A549 (cell line): ENCODE data around the gene VRK2. TPM values are rescaled to one million over a fixed set of nuclear protein-coding genes. Genes with fewer than 3 reads are reported as not detected.

Source experiments
- ATAC-seq, 2 experiments: fragments of 200-7000 bp in 1 of 2; fragments of >200 bp in 1 of 2; cut with Nextera tagmentation in 1 of 2; cut with Tn5 transposase in 1 of 2; 3 replicates each; pipeline versions ENCODE4 v1.8.0 to v1.9.1; 2018 to 2020; ENCODE audit warnings: mild to moderate bottlenecking in 1 of 2, moderate library complexity in 1 of 2
- CTCF ChIA-PET: fragments of 300-600 bp; sonication (Branson Sonifier 250); formaldehyde crosslinking; extraction: SDS; loops from one replicate; lab custom pipeline; 2021; ENCODE audit warnings: antibody characterized with exemption, inconsistent platforms; lab: Yijun Ruan, JAX
- POLR2A ChIA-PET: fragments of 350-600 bp; formaldehyde crosslinking; extraction: SDS; loops from one replicate; lab custom pipeline; 2021; ENCODE audit warnings: antibody characterized with exemption, inconsistent platforms; lab: Yijun Ruan, JAX
- DNase-seq, 2 experiments: peaks; one replicate each; pipeline versions ENCODE4 v3.0.0 to v3.0.0-alpha.2; 2011 to 2016; ENCODE audit warnings: low read depth in 1 of 2, low spot score in 1 of 2
- FAIRE-seq: peaks from 2 replicates; lab custom pipeline; 2011; peaks lifted over from hg19 to GRCh38; lab: Jason Lieb, UNC
- H3K27ac ChIP-seq, 2 experiments: fragments of >200 bp; sonication (Bioruptor Twin); formaldehyde crosslinking; 3 replicates each; pipeline ENCODE4 v1.5.1; 2016 to 2017
- H3K4me1 ChIP-seq: fragments of >200 bp; sonication (Bioruptor Twin); formaldehyde crosslinking; 3 replicates; pipeline ENCODE4 v1.6.1; 2016
- H3K4me2 ChIP-seq: fragments of >200 bp; sonication (Bioruptor Twin); formaldehyde crosslinking; 3 replicates; pipeline ENCODE4 v1.6.1; 2016
- H3K4me3 ChIP-seq: fragments of >200 bp; sonication (Bioruptor Twin); formaldehyde crosslinking; 3 replicates; pipeline ENCODE4 v1.5.1; 2016
- H3K9me3 ChIP-seq: fragments of >200 bp; sonication (Bioruptor Twin); formaldehyde crosslinking; 3 replicates; pipeline ENCODE4 v1.6.1; 2016
- BHLHE40 ChIP-seq: IDR thresholded peaks from 2 replicates; pipeline ENCODE4 v1.6.1; 2012; ENCODE audit warnings: low read depth, low read length, inconsistent platforms
- CBX8 ChIP-seq: fragments of 200-600 bp; sonication (generic); IDR thresholded peaks from 2 replicates; pipeline ENCODE4 v1.6.1; 2016
- CHD2 ChIP-seq: fragments of 150-350 bp; IDR thresholded peaks from 2 replicates; pipeline ENCODE4 v1.6.1; 2014; ENCODE audit warnings: low read length; ENCODE audit not compliant: partially characterized antibody
- EHF ChIP-seq: fragments of 250-450 bp; sonication (Bioruptor Pico); IDR thresholded peaks from 2 replicates; pipeline ENCODE4 v1.5.0; 2020; ENCODE audit warnings: mild to moderate bottlenecking
- EHMT2 ChIP-seq: fragments of 200-600 bp; sonication (generic); IDR thresholded peaks from 2 replicates; pipeline ENCODE4 v1.6.1; 2016; ENCODE audit warnings: antibody characterized with exemption, low read depth, mild to moderate bottlenecking, moderate library complexity
- ESRRA ChIP-seq: fragments of 150-350 bp; IDR thresholded peaks from 2 replicates; pipeline ENCODE4 v1.6.1; 2014; ENCODE audit warnings: mild to moderate bottlenecking, low read length, borderline replicate concordance
- GATA3 ChIP-seq: IDR thresholded peaks from 2 replicates; pipeline ENCODE4 v1.6.1; 2012; ENCODE audit warnings: borderline replicate concordance
- HDAC2 ChIP-seq: fragments of 200-600 bp; sonication (generic); IDR thresholded peaks from 2 replicates; pipeline ENCODE4 v1.6.1; 2016
- HEYL ChIP-seq: fragments of 250-450 bp; sonication (Bioruptor Pico); IDR thresholded peaks from 2 replicates; pipeline ENCODE4 v1.8.0; 2021; ENCODE audit warnings: mild to moderate bottlenecking, moderate library complexity
- JUN ChIP-seq, 2 experiments: fragments of >200 bp; sonication (Bioruptor Twin); formaldehyde crosslinking; IDR thresholded peaks; 2 replicates in 1 of 2; 3 replicates in 1 of 2; pipeline ENCODE4 v1.6.1; 2016 to 2017
- KDM5A ChIP-seq: fragments of 200-600 bp; sonication (generic); IDR thresholded peaks from 2 replicates; pipeline ENCODE4 v1.6.1; 2016; ENCODE audit warnings: antibody characterized with exemption, mild to moderate bottlenecking
- MAFK ChIP-seq: fragments of 450-650 bp; IDR thresholded peaks from 2 replicates; pipeline ENCODE4 v1.6.1; 2014; ENCODE audit not compliant: partially characterized antibody
- MYC ChIP-seq: IDR thresholded peaks from 2 replicates; pipeline ENCODE4 v1.6.1; 2012; ENCODE audit warnings: mild to moderate bottlenecking, inconsistent platforms, low read length, improper control_type of control experiment, borderline replicate concordance
- NFE2L2 ChIP-seq: fragments of 150-350 bp; conservative IDR thresholded peaks from 2 replicates; pipeline ENCODE4 v1.6.1; 2014; ENCODE audit warnings: low read length
- NR3C1 ChIP-seq: fragments of >200 bp; sonication (Bioruptor Twin); formaldehyde crosslinking; IDR thresholded peaks from 3 replicates; pipeline ENCODE4 v1.6.1; 2017
- POLR2A ChIP-seq: IDR thresholded peaks from 2 replicates; pipeline ENCODE4 v1.6.1; 2012; ENCODE audit warnings: mild to moderate bottlenecking, low read length
- RCOR1 ChIP-seq: fragments of 150-350 bp; IDR thresholded peaks from 2 replicates; pipeline ENCODE4 v1.6.1; 2014; ENCODE audit warnings: antibody characterized with exemption, low read length, low read depth
- RFX5 ChIP-seq: fragments of 450-650 bp; IDR thresholded peaks from 2 replicates; pipeline ENCODE4 v1.7.1; 2014; ENCODE audit warnings: antibody characterized with exemption, mild to moderate bottlenecking, moderate library complexity
- SREBF2 ChIP-seq: fragments of 450-650 bp; IDR thresholded peaks from 2 replicates; pipeline ENCODE4 v1.6.1; 2014; ENCODE audit warnings: mild to moderate bottlenecking, moderate library complexity
- TFCP2L1 ChIP-seq: fragments of 250-450 bp; sonication (Bioruptor Pico); IDR thresholded peaks from 2 replicates; pipeline ENCODE4 v1.5.0; 2021; ENCODE audit warnings: mild to moderate bottlenecking
- TP53 ChIP-seq: fragments of 250-450 bp; sonication (Bioruptor Pico); IDR thresholded peaks from 2 replicates; pipeline ENCODE4 v1.5.0; 2021; ENCODE audit warnings: mild to moderate bottlenecking, moderate library complexity
- ZC3H11A ChIP-seq: fragments of 450-650 bp; IDR thresholded peaks from 2 replicates; pipeline ENCODE4 v1.6.1; 2014; ENCODE audit warnings: antibody characterized with exemption, mild to moderate bottlenecking
- WGBS: methylation state at CpG from one replicate; pipeline ENCODE4 v1.1.6; 2017; ENCODE audit errors: missing lambda C conversion rate; 5-methylcytosine and 5-hydroxymethylcytosine counted together
- polyA plus RNA-seq, 4 experiments: library from polyadenylated mRNA; depleted of rRNA in 3 of 4; stranded (reverse); fragments of >200 nt; fragmentation: RNase III in 1 of 4; extraction: RNeasy Plus Mini Kit Qiagen cat#74134 plus additional on column Dnase treatment in 1 of 4; gene quantifications; 2 replicates in 3 of 4; 3 replicates in 1 of 4; pipeline ENCODE4 v1.2.3, GENCODE V29; 2011 to 2017
- TF ChIP-seq, protein P1 (sequence below): fragments of >200 bp; sonication (Bioruptor Twin); formaldehyde crosslinking; IDR thresholded peaks from 3 replicates; pipeline ENCODE4 v1.6.1; 2016
- TF ChIP-seq, protein P2 (sequence below): fragments of 250-450 bp; sonication (Bioruptor Pico); IDR thresholded peaks from 2 replicates; pipeline ENCODE4 v1.5.0; 2020; ENCODE audit warnings: low read depth, mild to moderate bottlenecking, moderate library complexity
- TF ChIP-seq, protein P3 (sequence below): IDR thresholded peaks from 2 replicates; pipeline ENCODE4 v1.6.1; 2012
- TF ChIP-seq, protein P4 (sequence below): fragments of >200 bp; sonication (Bioruptor Twin); formaldehyde crosslinking; IDR thresholded peaks from 2 replicates; pipeline ENCODE4 v1.6.1; 2016
- TF ChIP-seq, protein P5 (sequence below): fragments of >200 bp; sonication (Bioruptor Twin); formaldehyde crosslinking; IDR thresholded peaks from 3 replicates; pipeline ENCODE4 v1.5.1; 2016
- TF ChIP-seq, protein P6 (sequence below): IDR thresholded peaks from 2 replicates; pipeline ENCODE4 v1.6.1; 2012; ENCODE audit warnings: low read depth, borderline replicate concordance
- TF ChIP-seq, protein P7 (sequence below): fragments of 150-350 bp; IDR thresholded peaks from 2 replicates; pipeline ENCODE4 v1.6.1; 2014; ENCODE audit warnings: low read depth, mild to moderate bottlenecking, low read length

Gene VRK2
- polyA plus RNA-seq, 2 of the 4 experiments (the other 2 are of a cell fraction) = 19.4 to 80.9 TPM

DNA sequence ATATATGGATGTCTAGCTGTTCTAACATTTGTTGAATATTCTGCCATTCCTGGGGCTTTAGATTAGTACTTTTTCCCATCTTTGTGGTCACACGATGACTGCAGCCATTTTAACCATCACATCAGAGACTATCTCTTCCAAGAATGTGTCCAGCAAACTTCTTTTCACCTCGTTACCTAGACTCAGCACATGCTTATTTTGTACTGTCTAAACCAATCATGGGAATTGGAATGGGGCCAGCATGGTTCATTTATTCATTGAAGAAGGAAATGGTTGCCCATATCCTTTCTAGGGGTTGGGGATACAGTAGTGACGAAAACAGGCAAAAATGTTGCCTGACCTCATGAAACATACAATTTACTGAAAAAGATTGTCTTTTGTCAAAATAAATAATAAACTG lies 2.5 kb upstream of the VRK2 start:
- CTCF ChIA-PET = no interaction called here

DNA sequence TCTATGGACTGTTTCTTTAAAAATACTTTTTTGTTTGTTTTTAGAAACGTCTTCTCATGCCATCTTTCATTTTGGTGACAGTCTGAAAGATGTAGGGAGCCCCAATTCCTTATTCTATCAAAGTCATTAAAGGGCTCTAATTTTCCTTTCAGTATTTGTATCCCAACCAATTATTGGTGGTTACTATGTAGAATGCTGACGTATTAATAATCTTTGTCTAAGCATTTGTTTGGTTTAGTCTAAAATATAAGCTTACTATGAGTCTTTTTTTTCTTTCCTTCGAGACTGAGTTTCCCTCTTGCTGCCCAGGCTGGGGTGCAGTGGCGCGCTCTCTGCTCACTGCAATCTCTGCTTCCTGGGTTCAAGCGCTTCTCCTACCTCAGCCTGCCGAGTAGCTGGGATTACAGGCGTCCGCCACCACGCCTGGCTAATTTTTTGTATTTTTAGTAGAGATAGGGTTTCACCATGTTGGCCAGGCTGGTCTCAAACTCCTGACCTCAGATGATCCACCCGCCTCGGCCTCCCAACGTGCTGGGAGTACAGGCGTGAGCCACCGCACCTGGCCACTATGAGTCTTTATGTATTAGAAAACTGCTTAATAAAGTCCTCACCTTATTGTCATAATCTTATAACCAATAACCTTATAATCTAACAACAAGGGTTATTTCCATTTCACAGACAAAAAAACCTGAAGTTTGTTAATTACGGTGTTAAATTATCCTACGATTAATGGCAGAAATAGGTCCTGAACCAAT lies 849 bp upstream of the VRK2 start:
- DNase-seq (no peak), ATAC-seq (no peak), FAIRE-seq (no peak)
- ChIA-PET CTCF (interaction anchor here (0.6 to 1.3 kb wide), 7 partner anchors 9 to 286 kb away, joined by 3 to 5 read pairs (median 4); no protein-coding TSS in a partner anchor), POLR2A (interaction anchor here (0.6 to 1.7 kb wide), 16 partner anchors 9 to 402 kb away, joined by 3 to 14 read pairs (median 4); partner anchors contain the start of gene FANCL)
- peak overlapping the region; percentile 79 for H3K4me2 ChIP-seq
- peak overlapping the region; percentile 94 to 98 for H3K27ac ChIP-seq
- H3K4me1 ChIP-seq = peaks cover 57% of the 10 kb centered on the region
- H3K4me3 ChIP-seq = peak overlapping the region; percentile 67
- WGBS = 39% methylated on average over 17 of the region's 17 CpGs
- no peaks in the 10 kb centered on the region for H3K9me3 ChIP-seq
- TF ChIP-seq ZC3H11A (no peak), MAFK (peak; percentile 41), KDM5A (no peak), JUN (IDR thresholded peaks at IDR 0.05) (no peak), BHLHE40 (no peak), TFCP2L1 (CRISPR knock-in tag) (no peak), HDAC2 (0 out of 2 replicates have a peak, but pooled peaks have one; percentile 36), SREBF2 (0 out of 2 replicates have a peak, but pooled peaks have one; percentile 3), NR3C1 (no peak)
- TF ChIP-seq, protein P1, sequence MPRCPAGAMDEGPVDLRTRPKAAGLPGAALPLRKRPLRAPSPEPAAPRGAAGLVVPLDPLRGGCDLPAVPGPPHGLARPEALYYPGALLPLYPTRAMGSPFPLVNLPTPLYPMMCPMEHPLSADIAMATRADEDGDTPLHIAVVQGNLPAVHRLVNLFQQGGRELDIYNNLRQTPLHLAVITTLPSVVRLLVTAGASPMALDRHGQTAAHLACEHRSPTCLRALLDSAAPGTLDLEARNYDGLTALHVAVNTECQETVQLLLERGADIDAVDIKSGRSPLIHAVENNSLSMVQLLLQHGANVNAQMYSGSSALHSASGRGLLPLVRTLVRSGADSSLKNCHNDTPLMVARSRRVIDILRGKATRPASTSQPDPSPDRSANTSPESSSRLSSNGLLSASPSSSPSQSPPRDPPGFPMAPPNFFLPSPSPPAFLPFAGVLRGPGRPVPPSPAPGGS = no peak
- TF ChIP-seq, protein P2, sequence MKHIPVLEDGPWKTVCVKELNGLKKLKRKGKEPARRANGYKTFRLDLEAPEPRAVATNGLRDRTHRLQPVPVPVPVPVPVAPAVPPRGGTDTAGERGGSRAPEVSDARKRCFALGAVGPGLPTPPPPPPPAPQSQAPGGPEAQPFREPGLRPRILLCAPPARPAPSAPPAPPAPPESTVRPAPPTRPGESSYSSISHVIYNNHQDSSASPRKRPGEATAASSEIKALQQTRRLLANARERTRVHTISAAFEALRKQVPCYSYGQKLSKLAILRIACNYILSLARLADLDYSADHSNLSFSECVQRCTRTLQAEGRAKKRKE (CRISPR knock-in tag) = no peak
- TF ChIP-seq, protein P3, sequence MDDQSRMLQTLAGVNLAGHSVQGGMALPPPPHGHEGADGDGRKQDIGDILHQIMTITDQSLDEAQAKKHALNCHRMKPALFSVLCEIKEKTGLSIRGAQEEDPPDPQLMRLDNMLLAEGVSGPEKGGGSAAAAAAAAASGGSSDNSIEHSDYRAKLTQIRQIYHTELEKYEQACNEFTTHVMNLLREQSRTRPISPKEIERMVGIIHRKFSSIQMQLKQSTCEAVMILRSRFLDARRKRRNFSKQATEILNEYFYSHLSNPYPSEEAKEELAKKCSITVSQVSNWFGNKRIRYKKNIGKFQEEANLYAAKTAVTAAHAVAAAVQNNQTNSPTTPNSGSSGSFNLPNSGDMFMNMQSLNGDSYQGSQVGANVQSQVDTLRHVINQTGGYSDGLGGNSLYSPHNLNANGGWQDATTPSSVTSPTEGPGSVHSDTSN = no peak
- TF ChIP-seq, protein P4, sequence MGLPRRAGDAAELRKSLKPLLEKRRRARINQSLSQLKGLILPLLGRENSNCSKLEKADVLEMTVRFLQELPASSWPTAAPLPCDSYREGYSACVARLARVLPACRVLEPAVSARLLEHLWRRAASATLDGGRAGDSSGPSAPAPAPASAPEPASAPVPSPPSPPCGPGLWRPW = no peak
- TF ChIP-seq, protein P5, sequence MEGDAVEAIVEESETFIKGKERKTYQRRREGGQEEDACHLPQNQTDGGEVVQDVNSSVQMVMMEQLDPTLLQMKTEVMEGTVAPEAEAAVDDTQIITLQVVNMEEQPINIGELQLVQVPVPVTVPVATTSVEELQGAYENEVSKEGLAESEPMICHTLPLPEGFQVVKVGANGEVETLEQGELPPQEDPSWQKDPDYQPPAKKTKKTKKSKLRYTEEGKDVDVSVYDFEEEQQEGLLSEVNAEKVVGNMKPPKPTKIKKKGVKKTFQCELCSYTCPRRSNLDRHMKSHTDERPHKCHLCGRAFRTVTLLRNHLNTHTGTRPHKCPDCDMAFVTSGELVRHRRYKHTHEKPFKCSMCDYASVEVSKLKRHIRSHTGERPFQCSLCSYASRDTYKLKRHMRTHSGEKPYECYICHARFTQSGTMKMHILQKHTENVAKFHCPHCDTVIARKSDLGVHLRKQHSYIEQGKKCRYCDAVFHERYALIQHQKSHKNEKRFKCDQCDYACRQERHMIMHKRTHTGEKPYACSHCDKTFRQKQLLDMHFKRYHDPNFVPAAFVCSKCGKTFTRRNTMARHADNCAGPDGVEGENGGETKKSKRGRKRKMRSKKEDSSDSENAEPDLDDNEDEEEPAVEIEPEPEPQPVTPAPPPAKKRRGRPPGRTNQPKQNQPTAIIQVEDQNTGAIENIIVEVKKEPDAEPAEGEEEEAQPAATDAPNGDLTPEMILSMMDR = no peak
- TF ChIP-seq, protein P6, sequence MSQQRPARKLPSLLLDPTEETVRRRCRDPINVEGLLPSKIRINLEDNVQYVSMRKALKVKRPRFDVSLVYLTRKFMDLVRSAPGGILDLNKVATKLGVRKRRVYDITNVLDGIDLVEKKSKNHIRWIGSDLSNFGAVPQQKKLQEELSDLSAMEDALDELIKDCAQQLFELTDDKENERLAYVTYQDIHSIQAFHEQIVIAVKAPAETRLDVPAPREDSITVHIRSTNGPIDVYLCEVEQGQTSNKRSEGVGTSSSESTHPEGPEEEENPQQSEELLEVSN = no peak

More for the DNA sequence above, 2.5 kb upstream of the VRK2 start:
- FAIRE-seq = no peak
- no peak overlapping the region for H3K4me3 ChIP-seq
- WGBS = 96% methylated on average over 3 of the region's 3 CpGs
- DNase-seq = no peak
- H3K4me2 ChIP-seq = no peak overlapping the region
- TF ChIP-seq, protein P2 (CRISPR knock-in tag) = no peak
- TF ChIP-seq HEYL (CRISPR knock-in tag) (no peak), RFX5 (no peak), POLR2A (no peak), HDAC2 (no peak), EHF (no peak), NFE2L2 (no peak), BHLHE40 (no peak), GATA3 (no peak), ESRRA (no peak), SREBF2 (no peak), CBX8 (no peak), EHMT2 (no peak), RCOR1 (no peak), MYC (no peak), CHD2 (no peak), TP53 (CRISPR knock-in tag) (no peak), JUN (IDR thresholded peaks at IDR 0.05) (no peak)
- TF ChIP-seq, protein P4 = no peak
- TF ChIP-seq, protein P7, sequence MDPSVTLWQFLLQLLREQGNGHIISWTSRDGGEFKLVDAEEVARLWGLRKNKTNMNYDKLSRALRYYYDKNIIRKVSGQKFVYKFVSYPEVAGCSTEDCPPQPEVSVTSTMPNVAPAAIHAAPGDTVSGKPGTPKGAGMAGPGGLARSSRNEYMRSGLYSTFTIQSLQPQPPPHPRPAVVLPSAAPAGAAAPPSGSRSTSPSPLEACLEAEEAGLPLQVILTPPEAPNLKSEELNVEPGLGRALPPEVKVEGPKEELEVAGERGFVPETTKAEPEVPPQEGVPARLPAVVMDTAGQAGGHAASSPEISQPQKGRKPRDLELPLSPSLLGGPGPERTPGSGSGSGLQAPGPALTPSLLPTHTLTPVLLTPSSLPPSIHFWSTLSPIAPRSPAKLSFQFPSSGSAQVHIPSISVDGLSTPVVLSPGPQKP = no peak
- peaks cover 56% of the 10 kb centered on the region for H3K4me1 ChIP-seq
- peak overlapping the region in 1 of 2 experiments; percentile 98; a peak in 3 of 6 replicates for H3K27ac ChIP-seq
- POLR2A ChIA-PET = no interaction called here
- no peak for ATAC-seq
- H3K9me3 ChIP-seq = no peaks in the 10 kb centered on the region
